ENCODE results near the gene MEIS1.

MEIS1 gene

DNA sequence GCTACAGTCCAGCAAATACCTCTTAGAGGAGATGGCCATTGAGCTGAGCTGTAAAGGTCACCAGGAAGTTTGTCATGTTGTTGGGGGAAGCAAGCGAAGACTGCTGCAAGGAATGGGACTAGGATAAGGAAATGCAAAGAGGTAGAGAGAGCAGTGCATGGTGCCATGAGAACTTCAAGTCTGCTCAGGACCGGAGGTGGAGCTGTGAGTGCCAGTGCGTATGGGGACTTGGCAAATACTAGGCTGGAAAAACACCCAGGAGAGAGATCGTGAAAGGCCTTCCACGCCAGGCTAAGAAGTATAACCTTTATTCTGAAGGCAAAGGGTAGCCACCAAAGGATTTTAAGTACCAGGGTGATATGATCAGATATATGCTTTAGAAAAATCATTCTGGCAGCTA is 71.3 kb downstream of the MEIS1 start:
- DNase-seq (ENCODE audit: low spot score) (no peak), FAIRE-seq (no peak)

DNA sequence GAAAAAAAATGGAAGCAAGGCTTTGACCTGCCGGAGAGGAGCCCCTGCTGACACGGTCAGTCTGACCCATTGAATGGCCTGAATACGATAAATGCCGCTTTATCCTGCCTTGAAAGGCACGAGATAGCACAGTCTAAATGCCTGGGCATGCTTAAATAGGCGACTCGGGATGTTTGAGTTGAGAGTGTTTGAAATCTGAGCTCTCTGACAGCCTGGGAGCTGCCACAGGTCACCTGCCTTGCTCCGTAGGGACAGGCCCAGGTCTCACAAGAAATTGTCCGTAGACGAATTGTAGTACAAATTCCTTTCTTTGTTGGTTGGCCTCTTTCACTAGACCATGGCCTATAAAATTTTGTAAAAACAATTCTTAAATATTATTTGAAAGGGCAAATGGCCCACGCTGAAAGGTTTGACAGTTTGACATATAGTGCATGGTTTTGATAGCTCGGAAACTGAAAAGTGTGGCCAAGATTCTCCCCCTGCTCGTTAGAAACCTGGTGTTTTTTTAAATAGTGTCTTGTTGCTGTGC is 72.8 kb downstream of the MEIS1 start:
- FAIRE-seq = no peak

DNA sequence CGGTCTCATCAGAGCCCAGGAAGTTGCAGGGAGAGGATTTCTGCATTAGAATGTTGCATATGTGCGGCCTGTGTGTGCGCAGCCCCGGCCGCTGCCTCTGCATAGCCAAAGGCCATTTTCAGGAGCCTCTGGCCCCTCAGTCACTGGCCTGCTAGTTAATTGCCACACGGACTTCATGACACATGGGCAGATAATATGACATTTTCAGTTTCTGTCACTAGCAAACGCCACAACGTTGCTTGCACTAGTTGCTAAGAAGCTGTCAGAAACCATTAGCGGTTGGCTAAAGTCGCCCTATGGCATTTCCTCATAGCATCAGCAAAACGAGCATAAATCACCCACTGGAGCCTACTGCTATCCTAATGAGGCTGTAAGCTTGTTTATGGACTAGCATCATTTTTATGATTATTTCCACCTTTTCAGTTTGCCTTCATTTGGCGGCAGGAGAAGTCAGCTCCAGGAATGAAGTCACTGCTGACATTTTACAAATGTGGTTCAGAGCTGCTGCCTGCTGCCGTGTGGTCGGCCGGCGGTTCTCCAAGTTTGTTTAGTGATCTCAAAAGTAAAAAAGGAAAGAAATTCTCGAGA is 73.7 kb downstream of the MEIS1 start:
- FAIRE-seq = no peak
- DNase-seq (ENCODE audit: low spot score) = no peak

More for the DNA sequence above, 72.8 kb downstream of the MEIS1 start:
- no peak for DNase-seq (ENCODE audit: low spot score)

DNA sequence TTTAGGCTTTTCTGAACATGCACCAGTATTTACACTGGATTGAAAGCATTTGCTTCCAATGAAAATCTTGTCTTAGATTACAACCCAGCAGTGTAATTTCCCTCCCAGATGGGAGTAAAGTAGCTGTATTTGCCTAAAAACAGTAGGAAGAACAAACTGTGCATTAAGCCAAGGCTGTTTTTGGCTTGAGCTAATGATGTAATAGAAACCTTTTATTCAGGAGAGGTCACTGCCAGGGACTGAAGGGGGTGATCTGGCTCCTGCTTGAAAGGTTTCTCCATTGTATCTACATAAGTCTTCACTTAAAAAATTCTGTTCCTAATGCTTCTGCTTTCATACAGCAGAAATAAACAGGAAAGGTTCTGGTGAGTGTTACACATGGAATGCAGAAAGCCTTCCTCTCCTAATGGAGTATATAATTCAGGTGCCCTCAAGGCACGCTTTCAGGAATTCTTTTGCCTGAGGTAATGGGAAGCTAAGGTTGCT is 74.4 kb downstream of the MEIS1 start:
- DNase-seq (ENCODE audit: low spot score) (no peak), FAIRE-seq (no peak)

DNA sequence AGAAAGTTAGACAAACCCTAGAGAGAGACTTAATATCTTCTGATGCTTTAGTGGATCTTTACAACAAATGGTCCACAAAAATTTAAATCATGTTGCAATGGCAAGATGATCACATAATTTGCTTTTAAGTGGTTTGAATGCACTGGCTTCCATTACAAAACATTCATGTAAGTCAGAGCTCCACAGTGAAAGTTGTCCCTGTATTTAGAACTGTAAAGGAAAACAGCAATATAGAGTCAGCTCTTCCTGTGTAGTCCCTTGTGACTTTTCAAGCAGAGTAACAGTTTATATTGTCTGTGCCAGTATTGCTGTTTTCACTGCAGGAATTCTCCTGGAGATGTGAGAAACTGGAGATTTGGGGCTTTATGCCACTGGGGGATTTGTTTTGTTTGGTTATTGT is 77.7 kb downstream of the MEIS1 start:
- no peak for DNase-seq (ENCODE audit: low spot score)
- FAIRE-seq = no peak

- DNase-seq (ENCODE audit: low spot score) = no peak
- no peak for FAIRE-seq
Observed at GRCh38 chr2:66515743-66516142, 80.8 kb downstream of the MEIS1 start.

DNA sequence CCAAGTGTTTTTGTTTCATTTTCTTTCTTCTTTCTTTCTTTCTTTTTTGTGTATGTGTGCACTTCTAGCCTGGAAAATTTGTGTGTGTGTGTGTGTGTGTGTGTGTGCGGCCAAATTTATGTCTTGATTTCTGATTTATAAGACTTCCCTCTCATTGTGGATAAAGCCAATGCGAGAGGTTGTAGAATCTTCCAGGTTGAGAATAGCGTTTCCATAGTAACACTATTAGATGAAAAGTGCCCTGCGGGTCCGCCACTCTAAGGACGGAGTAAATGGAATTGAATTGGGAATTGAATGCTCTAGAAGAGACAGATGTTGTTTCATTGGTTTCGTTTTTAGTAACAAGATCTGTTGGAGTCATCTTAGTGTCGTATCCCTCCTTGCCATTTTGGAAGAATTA is 81.6 kb downstream of the MEIS1 start:
- no peak for DNase-seq (ENCODE audit: low spot score)
- FAIRE-seq = no peak

GRCh38 chr2:66517772-66518171 is 82.8 kb downstream of the MEIS1 start:
- FAIRE-seq (no peak), DNase-seq (ENCODE audit: low spot score) (no peak)

- no peak for DNase-seq (ENCODE audit: low spot score)
- no peak for FAIRE-seq
Observed at GRCh38 chr2:66519264-66519843, 84.4 kb downstream of the MEIS1 start.

- FAIRE-seq = no peak
Observed at GRCh38 chr2:66521291-66521922, 86.5 kb downstream of the MEIS1 start.

GRCh38 chr2:66522611-66523376 is 87.9 kb downstream of the MEIS1 start:
- FAIRE-seq = no peak
- DNase-seq (ENCODE audit: low spot score) = no peak

More at GRCh38 chr2:66521291-66521922, 86.5 kb downstream of the MEIS1 start:
- DNase-seq (ENCODE audit: low spot score) = no peak

DNA sequence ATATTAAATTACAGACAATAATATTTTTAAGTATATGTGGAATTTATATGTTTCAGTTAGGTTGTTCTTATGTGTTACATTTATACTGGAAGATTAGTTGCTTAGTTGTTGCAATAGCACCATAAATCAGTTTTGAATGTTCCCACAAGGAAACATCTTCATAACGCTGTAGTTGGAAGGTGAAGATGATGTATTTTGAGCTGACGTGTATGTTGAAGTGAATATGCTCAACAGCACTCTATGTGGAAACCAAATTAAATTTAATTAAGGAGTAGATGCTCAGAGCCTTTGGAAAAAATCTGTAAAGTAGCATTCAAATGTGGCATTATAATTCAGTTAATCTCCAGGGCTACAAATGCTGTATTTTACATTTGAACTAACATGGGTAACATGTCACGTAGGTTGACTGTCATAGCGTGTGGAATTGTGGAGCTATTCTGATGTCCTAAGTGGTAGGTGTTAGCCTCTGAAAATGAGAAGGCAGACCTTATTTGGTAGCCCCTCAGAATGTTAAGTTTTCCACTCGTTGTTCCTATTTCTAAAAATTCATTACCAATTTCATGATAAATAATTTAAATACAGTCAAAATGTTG is 88.5 kb downstream of the MEIS1 start:
- no peak for FAIRE-seq
- no peak for DNase-seq (ENCODE audit: low spot score)

- DNase-seq (ENCODE audit: low spot score) = no peak
- FAIRE-seq = no peak
Observed at GRCh38 chr2:66523990-66524389, 89.1 kb downstream of the MEIS1 start.

DNA sequence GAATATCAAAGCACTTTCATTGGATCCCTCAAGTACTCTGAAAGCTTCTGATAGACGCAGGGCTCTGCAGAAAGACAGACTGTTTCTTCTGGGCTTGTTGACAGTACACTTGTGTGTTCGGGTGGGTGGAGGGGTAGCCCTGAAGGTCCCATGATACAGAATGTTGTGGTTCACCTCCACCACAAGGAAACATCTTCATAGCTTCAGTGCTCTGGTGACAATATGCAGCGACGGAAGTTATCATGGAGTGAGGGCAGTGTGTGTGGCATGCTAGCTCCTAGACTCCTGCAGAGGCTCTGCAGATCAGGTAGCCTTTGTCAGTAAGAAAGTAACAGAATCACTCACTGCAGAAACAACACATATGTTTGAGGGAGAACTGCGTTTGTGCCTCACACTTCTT is 90.7 kb downstream of the MEIS1 start:
- FAIRE-seq = no peak

DNA sequence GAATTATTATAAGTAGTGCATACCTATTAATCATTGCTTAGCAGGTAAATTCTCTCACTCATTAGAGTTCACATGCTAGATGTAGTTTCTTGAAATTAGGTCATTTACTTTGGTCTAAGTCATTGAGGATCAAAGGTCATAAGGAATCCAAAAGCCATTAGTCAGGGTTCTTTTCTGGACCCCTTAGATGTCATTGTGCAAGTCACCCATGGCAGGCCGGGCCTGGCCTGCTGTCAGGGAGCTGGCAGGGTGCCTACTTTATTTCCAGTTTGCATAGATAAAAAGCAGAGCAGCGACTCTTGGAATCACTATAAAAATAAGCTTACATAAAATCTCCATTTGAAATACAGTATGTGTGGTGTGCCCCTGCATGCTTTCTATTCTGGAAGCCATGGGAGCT is 91.3 kb downstream of the MEIS1 start:
- FAIRE-seq (no peak), DNase-seq (ENCODE audit: low spot score) (no peak)

More for the DNA sequence above, 90.7 kb downstream of the MEIS1 start:
- no peak for DNase-seq (ENCODE audit: low spot score)

GRCh38 chr2:66528974-66529724 is 94.2 kb downstream of the MEIS1 start:
- FAIRE-seq (no peak), DNase-seq (ENCODE audit: low spot score) (no peak)

GRCh38 chr2:66530651-66531050 is 95.7 kb downstream of the MEIS1 start:
- FAIRE-seq (no peak), DNase-seq (ENCODE audit: low spot score) (no peak)

DNA sequence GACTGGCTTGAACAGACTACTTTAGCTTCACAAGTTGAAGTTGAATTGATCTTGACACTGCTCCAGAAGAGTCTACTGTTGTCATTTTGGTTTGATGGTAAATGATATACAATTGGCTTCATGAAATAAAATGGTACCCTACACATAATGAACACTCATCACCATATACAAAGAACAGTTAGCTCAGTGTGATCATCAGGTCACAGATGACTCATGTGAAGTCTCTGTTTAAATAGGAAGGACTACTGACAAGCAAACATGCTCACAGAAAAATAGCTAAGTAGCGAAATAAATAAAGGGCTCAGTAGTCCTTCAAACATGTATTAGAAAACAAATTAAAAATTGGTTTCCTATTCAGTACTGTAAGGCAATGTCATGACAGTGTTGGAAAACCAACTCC is 96.2 kb downstream of the MEIS1 start:
- FAIRE-seq = no peak
- DNase-seq (ENCODE audit: low spot score) = no peak

GRCh38 chr2:66531567-66531966 is 96.6 kb downstream of the MEIS1 start:
- FAIRE-seq (no peak), DNase-seq (ENCODE audit: low spot score) (no peak)

- FAIRE-seq (no peak), DNase-seq (ENCODE audit: low spot score) (no peak)
Observed at GRCh38 chr2:66532972-66533868, 98.3 kb downstream of the MEIS1 start.
